PC-3 (cell line): ENCODE data around the gene SIGMAR1.

Experiments
- CTCF ChIP-seq: fragments of 300-600 bp; sonication (generic); conservative IDR thresholded peaks from 2 replicates; pipeline ENCODE4 v1.5.1; 2017; ENCODE audit warnings: antibody characterized with exemption, low read depth, mild to moderate bottlenecking, low read length
- EZH2 ChIP-seq: fragments of 300-600 bp; sonication (generic); IDR thresholded peaks from one replicate; pipeline ENCODE4 v1.6.1; 2017; ENCODE audit warnings: antibody characterized with exemption, mild to moderate bottlenecking, low read length; ENCODE audit not compliant: unreplicated experiment
- EZH2phosphoT487 ChIP-seq: fragments of 300-600 bp; sonication (generic); IDR thresholded peaks from 2 replicates; pipeline ENCODE4 v1.6.1; 2018; ENCODE audit warnings: mild to moderate bottlenecking, antibody characterized with exemption, low read length, borderline replicate concordance

GRCh38 chr9:34594177-34594576 is 43.4 kb downstream of the SIGMAR1 start:
- TF ChIP-seq EZH2phosphoT487 (no peak), CTCF (no peak), EZH2 (no peak)
